ENCODE data around the gene MRPL32. TPM values are rescaled to one million over a fixed set of nuclear protein-coding genes. Genes with fewer than 3 reads are reported as not detected.
A peak's percentile ranks its signal among the peaks of the same experiment; 100 is the strongest.

MRPL32 gene
- total and polyA plus RNA-seq, 2 of the 13 experiments (the other 11 are each of a cell fraction or from before 2014, with no cell fraction given): 39.0 to 81.2 TPM

DNA sequence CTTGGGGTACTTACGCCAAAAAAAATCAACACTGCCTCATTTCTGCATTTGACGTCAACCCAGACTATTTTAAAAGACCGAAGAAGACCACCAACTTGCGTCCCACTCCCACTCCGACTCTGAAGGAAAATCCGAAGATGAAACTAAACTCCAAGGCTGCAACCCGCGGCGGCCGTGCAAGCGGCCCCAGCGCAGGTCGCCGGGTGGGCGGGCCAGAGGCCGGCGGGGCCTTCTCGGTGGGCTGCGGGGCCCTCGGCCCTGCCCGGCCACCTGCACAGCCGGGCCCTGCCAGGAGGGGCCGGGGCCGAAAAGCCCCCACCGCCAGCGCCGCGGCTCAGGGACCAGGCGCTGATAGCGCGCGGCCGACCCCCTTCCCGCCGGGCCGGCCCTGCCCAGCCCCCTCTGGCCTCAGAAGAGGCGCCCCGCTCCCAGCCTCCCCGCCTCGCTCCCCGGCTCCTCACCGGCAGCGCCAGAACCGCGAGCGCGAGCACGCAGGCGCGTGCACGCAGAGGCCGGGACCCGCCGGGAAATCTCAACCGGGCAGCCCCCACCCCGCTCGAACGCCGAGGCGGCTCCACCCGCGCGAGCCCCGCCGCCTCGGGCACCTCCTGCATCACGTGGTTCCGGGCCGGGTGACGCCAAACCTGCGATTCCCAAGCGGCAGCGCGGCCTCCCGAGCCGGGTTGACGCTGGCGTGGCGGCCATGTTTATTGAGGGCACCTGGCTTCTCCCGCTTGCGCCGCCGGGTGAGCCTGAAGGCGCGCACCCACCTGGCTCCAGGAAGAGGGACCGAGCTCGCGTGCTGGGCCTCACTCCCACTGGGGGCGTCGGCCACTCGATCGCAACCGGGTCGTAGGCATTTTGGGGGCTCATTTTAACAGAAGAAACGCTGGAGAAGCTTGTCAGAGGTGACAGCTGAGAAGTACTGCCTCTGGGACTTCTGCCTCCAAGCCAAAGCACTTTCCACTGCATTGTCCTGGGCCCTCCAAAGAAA, 20.4 kb upstream of the MRPL32 start, which contains the start of gene C7orf25 (continued):
- TF ChIP-seq ZNF788 (CRISPR knock-in tag; IDR thresholded peaks at IDR 0.05; ENCODE audit: borderline replicate concordance): peak; percentile 96; the same call in 1 of the 2 replicates
- TF ChIP-seq ZNF33A (CRISPR knock-in tag; IDR thresholded peaks at IDR 0.05; ENCODE audit: borderline replicate concordance): no peak
- TF ChIP-seq, protein P1, sequence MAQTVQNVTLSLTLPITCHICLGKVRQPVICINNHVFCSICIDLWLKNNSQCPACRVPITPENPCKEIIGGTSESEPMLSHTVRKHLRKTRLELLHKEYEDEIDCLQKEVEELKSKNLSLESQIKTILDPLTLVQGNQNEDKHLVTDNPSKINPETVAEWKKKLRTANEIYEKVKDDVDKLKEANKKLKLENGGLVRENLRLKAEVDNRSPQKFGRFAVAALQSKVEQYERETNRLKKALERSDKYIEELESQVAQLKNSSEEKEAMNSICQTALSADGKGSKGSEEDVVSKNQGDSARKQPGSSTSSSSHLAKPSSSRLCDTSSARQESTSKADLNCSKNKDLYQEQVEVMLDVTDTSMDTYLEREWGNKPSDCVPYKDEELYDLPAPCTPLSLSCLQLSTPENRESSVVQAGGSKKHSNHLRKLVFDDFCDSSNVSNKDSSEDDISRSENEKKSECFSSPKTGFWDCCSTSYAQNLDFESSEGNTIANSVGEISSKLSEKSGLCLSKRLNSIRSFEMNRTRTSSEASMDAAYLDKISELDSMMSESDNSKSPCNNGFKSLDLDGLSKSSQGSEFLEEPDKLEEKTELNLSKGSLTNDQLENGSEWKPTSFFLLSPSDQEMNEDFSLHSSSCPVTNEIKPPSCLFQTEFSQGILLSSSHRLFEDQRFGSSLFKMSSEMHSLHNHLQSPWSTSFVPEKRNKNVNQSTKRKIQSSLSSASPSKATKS (CRISPR knock-in tag; IDR thresholded peaks at IDR 0.05): no peak
- no peak for TF ChIP-seq ZNF430 (CRISPR knock-in tag; IDR thresholded peaks at IDR 0.05)
- TF ChIP-seq ZNF567 (CRISPR knock-in tag; IDR thresholded peaks at IDR 0.05; ENCODE audit: borderline replicate concordance): peak; percentile 89; the same call in 1 of the 2 replicates
- TF ChIP-seq HDAC2 (CRISPR knock-in tag; IDR thresholded peaks at IDR 0.05): peak; percentile 64; the same call in 1 of the 2 replicates
- peak; percentile 73 for TF ChIP-seq CCDC6 (CRISPR knock-in tag; IDR thresholded peaks at IDR 0.05)
- TF ChIP-seq, protein P2, sequence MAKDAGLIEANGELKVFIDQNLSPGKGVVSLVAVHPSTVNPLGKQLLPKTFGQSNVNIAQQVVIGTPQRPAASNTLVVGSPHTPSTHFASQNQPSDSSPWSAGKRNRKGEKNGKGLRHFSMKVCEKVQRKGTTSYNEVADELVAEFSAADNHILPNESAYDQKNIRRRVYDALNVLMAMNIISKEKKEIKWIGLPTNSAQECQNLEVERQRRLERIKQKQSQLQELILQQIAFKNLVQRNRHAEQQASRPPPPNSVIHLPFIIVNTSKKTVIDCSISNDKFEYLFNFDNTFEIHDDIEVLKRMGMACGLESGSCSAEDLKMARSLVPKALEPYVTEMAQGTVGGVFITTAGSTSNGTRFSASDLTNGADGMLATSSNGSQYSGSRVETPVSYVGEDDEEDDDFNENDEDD (CRISPR knock-in tag; IDR thresholded peaks at IDR 0.05; ENCODE audit: borderline replicate concordance): peak; percentile 85
- TF ChIP-seq MIER2 (CRISPR knock-in tag; IDR thresholded peaks at IDR 0.05): no peak; the same call in none of the 2 replicates
- peak; percentile 72; the same call in 1 of the 2 replicates for TF ChIP-seq NCOA1 (CRISPR knock-in tag; IDR thresholded peaks at IDR 0.05)
- peak; percentile 67 for TF ChIP-seq HNRNPLL (IDR thresholded peaks at IDR 0.05; ENCODE audit: low read depth, low read length, poor library complexity, severe bottlenecking)
- TF ChIP-seq KAT2B (IDR thresholded peaks at IDR 0.05; ENCODE audit: borderline replicate concordance, low read depth, low read length): no peak
- no peak for TF ChIP-seq MTF1 (CRISPR knock-in tag; IDR thresholded peaks at IDR 0.05)
- TF ChIP-seq ZNF720 (CRISPR knock-in tag; IDR thresholded peaks at IDR 0.05): no peak
- 0 out of 2 replicates have a peak, but pooled peaks have one; percentile 17 for TF ChIP-seq CHCHD3 (CRISPR knock-in tag; IDR thresholded peaks at IDR 0.05)
- TF ChIP-seq SP5 (CRISPR knock-in tag; IDR thresholded peaks at IDR 0.05; ENCODE audit: borderline replicate concordance, low read depth): no peak; the same call in 1 of the 2 replicates
- TF ChIP-seq, protein P3, sequence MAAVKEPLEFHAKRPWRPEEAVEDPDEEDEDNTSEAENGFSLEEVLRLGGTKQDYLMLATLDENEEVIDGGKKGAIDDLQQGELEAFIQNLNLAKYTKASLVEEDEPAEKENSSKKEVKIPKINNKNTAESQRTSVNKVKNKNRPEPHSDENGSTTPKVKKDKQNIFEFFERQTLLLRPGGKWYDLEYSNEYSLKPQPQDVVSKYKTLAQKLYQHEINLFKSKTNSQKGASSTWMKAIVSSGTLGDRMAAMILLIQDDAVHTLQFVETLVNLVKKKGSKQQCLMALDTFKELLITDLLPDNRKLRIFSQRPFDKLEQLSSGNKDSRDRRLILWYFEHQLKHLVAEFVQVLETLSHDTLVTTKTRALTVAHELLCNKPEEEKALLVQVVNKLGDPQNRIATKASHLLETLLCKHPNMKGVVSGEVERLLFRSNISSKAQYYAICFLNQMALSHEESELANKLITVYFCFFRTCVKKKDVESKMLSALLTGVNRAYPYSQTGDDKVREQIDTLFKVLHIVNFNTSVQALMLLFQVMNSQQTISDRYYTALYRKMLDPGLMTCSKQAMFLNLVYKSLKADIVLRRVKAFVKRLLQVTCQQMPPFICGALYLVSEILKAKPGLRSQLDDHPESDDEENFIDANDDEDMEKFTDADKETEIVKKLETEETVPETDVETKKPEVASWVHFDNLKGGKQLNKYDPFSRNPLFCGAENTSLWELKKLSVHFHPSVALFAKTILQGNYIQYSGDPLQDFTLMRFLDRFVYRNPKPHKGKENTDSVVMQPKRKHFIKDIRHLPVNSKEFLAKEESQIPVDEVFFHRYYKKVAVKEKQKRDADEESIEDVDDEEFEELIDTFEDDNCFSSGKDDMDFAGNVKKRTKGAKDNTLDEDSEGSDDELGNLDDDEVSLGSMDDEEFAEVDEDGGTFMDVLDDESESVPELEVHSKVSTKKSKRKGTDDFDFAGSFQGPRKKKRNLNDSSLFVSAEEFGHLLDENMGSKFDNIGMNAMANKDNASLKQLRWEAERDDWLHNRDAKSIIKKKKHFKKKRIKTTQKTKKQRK (IDR thresholded peaks at IDR 0.05; ENCODE audit: low read length): no peak
- TF ChIP-seq ZNF792 (CRISPR knock-in tag; IDR thresholded peaks at IDR 0.05): peak; percentile 88
- peak; percentile 65; the same call in 1 of the 2 replicates for TF ChIP-seq NR1H2 (CRISPR knock-in tag; IDR thresholded peaks at IDR 0.05; ENCODE audit: borderline replicate concordance, low read depth)
- no peak for TF ChIP-seq U2AF2 (IDR thresholded peaks at IDR 0.05; ENCODE audit: low read depth, low read length)
